NT2/D1 (cell line): Measurements from ENCODE around the gene HTT.

Experiments
- SUZ12 ChIP-seq: IDR thresholded peaks from 2 replicates; pipeline ENCODE4 v1.6.1; 2011; ENCODE audit not compliant: insufficient read length, insufficient read depth; ENCODE audit errors: extremely low read depth
- YY1 ChIP-seq: IDR thresholded peaks from 2 replicates; pipeline ENCODE4 v1.6.1; 2011; ENCODE audit not compliant: insufficient read length, insufficient read depth

GRCh38 chr4:3200423-3201090, 126.1 kb downstream of the HTT start:
- TF ChIP-seq YY1: no peak
- no peak for TF ChIP-seq SUZ12
